ENCODE data around the gene CD180. TPM values are rescaled to one million over a fixed set of nuclear protein-coding genes. Genes with fewer than 3 reads are reported as not detected.

The CD180 gene
- total RNA-seq, 2 experiments from 2014 or later = 0.07 to 0.21 TPM

GRCh38 chr5:67154556-67155206 lies 41.9 kb downstream of the CD180 start:
- POLR2A ChIA-PET = no interaction called here

DNA sequence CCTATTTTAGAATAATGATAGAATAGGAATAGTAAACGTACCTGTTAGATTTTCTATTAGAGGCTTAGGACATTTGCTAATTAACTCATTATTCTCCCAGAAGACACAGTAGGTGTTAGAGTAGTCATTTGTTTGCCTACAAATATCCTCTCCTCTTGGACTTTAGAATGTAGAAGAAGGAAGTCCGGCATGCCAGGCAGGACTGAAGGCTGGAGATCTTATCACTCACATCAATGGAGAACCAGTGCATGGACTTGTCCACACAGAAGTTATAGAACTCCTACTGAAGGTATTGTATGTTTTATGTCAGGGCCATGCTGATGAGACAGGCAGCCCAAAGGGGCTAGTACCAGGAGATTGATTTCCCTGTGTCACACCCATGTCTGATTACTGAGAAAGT lies 43.3 kb downstream of the CD180 start:
- H3K4me1 Mint-ChIP-seq (ENCODE audit: low read depth) = peaks cover 12% of the 10 kb centered on the region
- no peaks in the 10 kb centered on the region for H3K27me3 Mint-ChIP-seq
- CTCF ChIA-PET = interaction anchor here (1.1 kb wide), 1 partner anchor 56 kb away, joined by 6 read pairs; no protein-coding TSS in a partner anchor
- intact Hi-C loops (cut with micrococcal nuclease) = no loop called here
- H3K27ac Mint-ChIP-seq = no peak overlapping the region
- H3K4me3 Mint-ChIP-seq = no peak overlapping the region
- POLR2A ChIA-PET = no interaction called here
- peaks cover 25% of the 10 kb centered on the region for H3K36me3 Mint-ChIP-seq
- no peak for DNase-seq
- no peaks in the 10 kb centered on the region for H3K9me3 Mint-ChIP-seq

More at GRCh38 chr5:67154556-67155206, 41.9 kb downstream of the CD180 start:
- Mint-ChIP-seq H3K27ac (no peak overlapping the region), H3K4me3 (no peak overlapping the region), H3K36me3 (peaks cover 20% of the 10 kb centered on the region), H3K4me1 (ENCODE audit: low read depth) (peaks cover 20% of the 10 kb centered on the region), H3K27me3 (no peaks in the 10 kb centered on the region), H3K9me3 (no peaks in the 10 kb centered on the region)
- intact Hi-C loops (cut with micrococcal nuclease) = no loop called here
- no peak for DNase-seq
- CTCF ChIA-PET = interaction anchor here (1.3 to 16.1 kb wide), 4 partner anchors 11 to 143 kb away, joined by 3 to 363 read pairs (median 5); no protein-coding TSS in a partner anchor

DNA sequence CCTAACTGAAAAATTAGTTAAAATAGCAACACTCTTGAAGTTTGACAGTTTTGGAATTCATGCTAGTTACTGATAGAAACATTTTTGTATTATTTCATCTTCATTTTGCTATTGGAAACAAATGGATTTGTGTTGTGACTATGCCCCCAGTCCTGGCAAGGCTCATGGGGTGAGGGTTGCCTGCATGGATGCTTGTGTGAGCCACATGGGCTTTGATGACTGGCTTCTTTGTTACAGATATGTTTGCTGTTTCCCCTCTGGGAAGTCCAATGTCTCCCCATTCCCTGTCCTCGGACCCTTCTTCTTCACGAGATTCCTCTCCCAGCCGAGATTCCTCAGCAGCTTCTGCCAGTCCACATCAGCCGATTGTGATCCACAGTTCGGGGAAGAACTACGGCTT lies 44.2 kb downstream of the CD180 start:
- no peak overlapping the region for H3K27ac Mint-ChIP-seq

DNA sequence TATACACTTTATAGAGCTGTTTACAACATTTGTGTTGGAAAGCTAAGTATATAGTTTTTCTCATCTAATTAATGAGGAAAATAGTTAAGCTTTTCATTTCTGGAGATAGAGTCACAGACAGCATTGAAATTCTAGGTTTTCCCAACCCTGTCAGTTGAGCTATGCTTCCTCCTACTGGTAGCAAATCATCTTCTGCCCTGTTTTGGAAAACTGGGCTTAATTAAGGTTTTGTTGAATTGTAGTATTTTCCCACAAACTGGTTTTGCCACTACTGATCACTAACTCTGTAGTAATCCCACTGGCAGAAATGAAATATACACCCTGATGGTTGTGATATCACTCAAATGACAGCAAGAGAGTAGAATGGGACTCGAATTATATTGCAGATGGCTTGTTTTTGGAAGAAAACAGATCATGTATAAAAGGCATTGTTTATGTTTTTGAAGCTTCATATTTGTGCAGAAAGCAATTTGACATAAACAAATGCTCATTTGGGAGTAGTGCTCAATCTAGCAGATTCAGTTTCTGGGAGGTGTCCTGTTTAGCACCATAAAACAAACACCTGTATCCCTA lies 46.6 kb downstream of the CD180 start:
- H3K4me3 Mint-ChIP-seq = no peak overlapping the region
- peaks cover 30% of the 10 kb centered on the region for H3K36me3 Mint-ChIP-seq
- DNase-seq = no peak
- no peaks in the 10 kb centered on the region for H3K4me1 Mint-ChIP-seq (ENCODE audit: low read depth)
- intact Hi-C loops (cut with micrococcal nuclease) = no loop called here
- H3K27ac Mint-ChIP-seq = no peak overlapping the region
- POLR2A ChIA-PET = interaction anchor here (0.6 kb wide), 1 partner anchor 388 kb away, joined by 3 read pairs; no protein-coding TSS in a partner anchor
- H3K9me3 Mint-ChIP-seq = no peaks in the 10 kb centered on the region
- CTCF ChIA-PET = interaction anchor here (1.5 to 1.7 kb wide), 4 partner anchors 16 to 337 kb away, joined by 3 to 11 read pairs (median 4); no protein-coding TSS in a partner anchor
- no peaks in the 10 kb centered on the region for H3K27me3 Mint-ChIP-seq

More for the DNA sequence above, 44.2 kb downstream of the CD180 start:
- CTCF ChIA-PET = interaction anchor here (1.1 kb wide), 1 partner anchor 56 kb away, joined by 6 read pairs; no protein-coding TSS in a partner anchor
- peaks cover 10% of the 10 kb centered on the region for H3K4me1 Mint-ChIP-seq (ENCODE audit: low read depth)
- H3K27me3 Mint-ChIP-seq = no peaks in the 10 kb centered on the region
- DNase-seq = no peak
- intact Hi-C loops (cut with micrococcal nuclease) = no loop called here
- H3K9me3 Mint-ChIP-seq = no peaks in the 10 kb centered on the region
- POLR2A ChIA-PET = no interaction called here
- peaks cover 25% of the 10 kb centered on the region for H3K36me3 Mint-ChIP-seq
- H3K4me3 Mint-ChIP-seq = no peak overlapping the region

GRCh38 chr5:67149057-67149950 lies 47.3 kb downstream of the CD180 start:
- H3K36me3 Mint-ChIP-seq = peaks cover 37% of the 10 kb centered on the region
- H3K4me3 Mint-ChIP-seq = no peak overlapping the region
- DNase-seq = no peak
- H3K9me3 Mint-ChIP-seq = no peaks in the 10 kb centered on the region
- no peaks in the 10 kb centered on the region for H3K4me1 Mint-ChIP-seq (ENCODE audit: low read depth)
- H3K27ac Mint-ChIP-seq = no peak overlapping the region
- intact Hi-C loops (cut with micrococcal nuclease) = no loop called here
- CTCF ChIA-PET = interaction anchor here (1.5 to 1.7 kb wide), 4 partner anchors 17 to 336 kb away, joined by 3 to 11 read pairs (median 4); no protein-coding TSS in a partner anchor
- H3K27me3 Mint-ChIP-seq = no peaks in the 10 kb centered on the region
- POLR2A ChIA-PET = interaction anchor here (0.6 kb wide), 1 partner anchor 389 kb away, joined by 3 read pairs; no protein-coding TSS in a partner anchor

- POLR2A ChIA-PET = no interaction called here
- Mint-ChIP-seq H3K36me3 (peaks cover 37% of the 10 kb centered on the region), H3K4me1 (ENCODE audit: low read depth) (no peaks in the 10 kb centered on the region), H3K27me3 (no peaks in the 10 kb centered on the region), H3K9me3 (no peaks in the 10 kb centered on the region), H3K27ac (no peak overlapping the region), H3K4me3 (no peak overlapping the region)
- CTCF ChIA-PET = interaction anchor here (1.6 to 2.5 kb wide), 2 partner anchors 9 to 160 kb away, joined by 5 to 9 read pairs; no protein-coding TSS in a partner anchor
- no peak for DNase-seq
- intact Hi-C loops (cut with micrococcal nuclease) = no loop called here
Observed at GRCh38 chr5:67147760-67148159, 48.8 kb downstream of the CD180 start.

DNA sequence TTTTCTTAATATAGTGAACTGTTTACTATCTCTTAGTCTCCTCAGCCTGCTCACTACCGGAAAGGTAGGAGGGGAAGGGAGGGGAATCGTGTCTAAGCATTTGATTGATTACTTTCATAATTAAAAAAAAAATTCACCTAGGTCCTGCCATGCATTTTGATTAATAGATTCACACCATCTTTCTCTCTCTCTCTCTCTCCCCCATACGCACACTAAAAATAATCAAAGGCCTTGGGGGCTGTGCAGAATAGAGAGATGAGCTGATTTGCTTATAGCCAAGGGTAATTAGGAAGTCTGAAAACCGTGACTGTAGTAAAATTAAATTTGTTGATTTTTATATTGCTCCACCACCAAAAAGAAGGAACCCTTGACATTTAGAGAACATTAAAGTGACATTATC lies 49.6 kb downstream of the CD180 start:
- Mint-ChIP-seq H3K4me1 (ENCODE audit: low read depth) (no peaks in the 10 kb centered on the region), H3K9me3 (no peaks in the 10 kb centered on the region), H3K4me3 (no peak overlapping the region), H3K36me3 (peaks cover 44% of the 10 kb centered on the region), H3K27ac (no peak overlapping the region), H3K27me3 (no peaks in the 10 kb centered on the region)
- no peak for DNase-seq
- CTCF ChIA-PET = interaction anchor here (1.6 to 2.5 kb wide), 2 partner anchors 10 to 159 kb away, joined by 5 to 9 read pairs; no protein-coding TSS in a partner anchor
- intact Hi-C loops (cut with micrococcal nuclease) = no loop called here
- POLR2A ChIA-PET = no interaction called here

DNA sequence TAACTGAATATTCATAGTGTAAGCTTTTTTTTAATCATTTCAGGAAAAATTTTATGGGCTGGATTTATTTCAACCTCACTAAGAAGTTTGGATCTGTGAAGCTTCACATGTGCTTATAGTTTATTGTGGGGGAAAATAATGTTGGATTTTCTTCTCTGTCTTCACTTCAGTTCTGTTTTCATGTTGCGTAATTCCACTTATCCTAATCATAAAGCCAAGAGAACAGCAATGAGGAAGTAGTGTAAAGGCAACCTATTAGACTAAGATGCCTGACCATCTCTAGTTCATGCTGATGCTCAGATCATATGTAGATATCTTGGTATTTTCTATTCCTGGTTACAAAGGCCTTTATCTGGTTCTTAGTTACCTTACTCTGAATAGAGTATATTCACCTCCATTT lies 50.0 kb downstream of the CD180 start:
- H3K4me3 Mint-ChIP-seq = no peak overlapping the region
- intact Hi-C loops (cut with micrococcal nuclease) = no loop called here
- H3K9me3 Mint-ChIP-seq = no peaks in the 10 kb centered on the region
- no peak for DNase-seq
- no peaks in the 10 kb centered on the region for H3K4me1 Mint-ChIP-seq (ENCODE audit: low read depth)
- POLR2A ChIA-PET = no interaction called here
- CTCF ChIA-PET = interaction anchor here (1.4 to 2.5 kb wide), 2 partner anchors 10 to 63 kb away, joined by 3 to 9 read pairs; no protein-coding TSS in a partner anchor
- H3K27me3 Mint-ChIP-seq = no peaks in the 10 kb centered on the region
- peaks cover 48% of the 10 kb centered on the region for H3K36me3 Mint-ChIP-seq
- H3K27ac Mint-ChIP-seq = no peak overlapping the region

GRCh38 chr5:67144183-67144639 lies 52.4 kb downstream of the CD180 start:
- CTCF ChIA-PET = no interaction called here
- POLR2A ChIA-PET = no interaction called here
- H3K36me3 Mint-ChIP-seq = peaks cover 32% of the 10 kb centered on the region

DNA sequence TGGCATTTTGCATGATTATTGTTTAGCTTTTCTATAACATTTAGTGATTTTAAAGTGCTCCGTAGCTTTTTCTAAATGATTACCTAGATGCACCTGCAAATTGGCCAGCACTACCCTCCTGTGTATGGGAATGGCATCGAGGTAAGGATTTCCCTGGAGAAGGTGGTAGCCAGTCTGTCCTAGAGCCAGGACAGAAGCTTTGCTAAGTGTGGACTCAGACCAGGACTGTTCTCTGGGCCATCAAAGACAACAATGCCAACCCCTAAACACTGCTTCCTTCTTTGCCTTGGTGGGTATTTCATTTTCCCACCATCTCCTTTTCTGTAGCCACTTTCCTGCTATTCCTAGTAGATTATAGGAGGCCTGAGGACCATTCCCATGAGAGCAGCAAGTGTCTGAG lies 53.0 kb downstream of the CD180 start:
- no peak overlapping the region for H3K27ac Mint-ChIP-seq
- no peaks in the 10 kb centered on the region for H3K4me1 Mint-ChIP-seq (ENCODE audit: low read depth)
- no peaks in the 10 kb centered on the region for H3K27me3 Mint-ChIP-seq
- H3K4me3 Mint-ChIP-seq = no peak overlapping the region
- CTCF ChIA-PET = no interaction called here
- peaks cover 31% of the 10 kb centered on the region for H3K36me3 Mint-ChIP-seq
- intact Hi-C loops (cut with micrococcal nuclease) = no loop called here
- no peaks in the 10 kb centered on the region for H3K9me3 Mint-ChIP-seq
- POLR2A ChIA-PET = no interaction called here
- DNase-seq = no peak

More at GRCh38 chr5:67144183-67144639, 52.4 kb downstream of the CD180 start:
- no peak for DNase-seq
- Mint-ChIP-seq H3K4me3 (no peak overlapping the region), H3K9me3 (no peaks in the 10 kb centered on the region), H3K27me3 (no peaks in the 10 kb centered on the region), H3K4me1 (ENCODE audit: low read depth) (no peaks in the 10 kb centered on the region), H3K27ac (no peak overlapping the region)
- intact Hi-C loops (cut with micrococcal nuclease) = no loop called here

GRCh38 chr5:67142816-67143215 lies 53.8 kb downstream of the CD180 start:
- POLR2A ChIA-PET = no interaction called here
- CTCF ChIA-PET = interaction anchor here (1.3 kb wide), 1 partner anchor 24 kb away, joined by 3 read pairs; no protein-coding TSS in a partner anchor
- H3K9me3 Mint-ChIP-seq = no peaks in the 10 kb centered on the region

DNA sequence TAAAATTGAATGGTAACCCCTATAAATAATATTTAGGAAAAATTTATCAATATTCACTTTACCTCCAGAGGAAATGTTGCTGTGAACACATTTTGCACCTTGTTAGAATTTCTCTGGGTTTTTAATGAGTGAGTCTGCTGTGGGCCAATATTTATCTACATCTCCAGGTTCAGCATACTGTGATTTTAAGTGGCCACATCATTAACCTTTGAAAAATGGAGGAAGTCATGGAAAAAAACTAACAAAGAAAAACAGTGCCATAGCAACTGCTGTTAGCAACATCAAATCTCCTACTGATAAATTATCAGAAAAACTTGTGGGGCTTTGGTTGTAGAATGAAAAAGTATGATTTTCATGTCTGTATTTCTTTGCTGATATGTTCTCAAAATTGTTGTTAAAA lies 55.0 kb downstream of the CD180 start:
- CTCF ChIA-PET = no interaction called here
- POLR2A ChIA-PET = no interaction called here
- intact Hi-C loops (cut with micrococcal nuclease) = no loop called here
- H3K4me3 Mint-ChIP-seq = no peak overlapping the region
- no peaks in the 10 kb centered on the region for H3K4me1 Mint-ChIP-seq (ENCODE audit: low read depth)
- no peaks in the 10 kb centered on the region for H3K9me3 Mint-ChIP-seq
- no peak overlapping the region for H3K27ac Mint-ChIP-seq
- no peaks in the 10 kb centered on the region for H3K27me3 Mint-ChIP-seq
- DNase-seq = no peak
- H3K36me3 Mint-ChIP-seq = peaks cover 40% of the 10 kb centered on the region

More at GRCh38 chr5:67142816-67143215, 53.8 kb downstream of the CD180 start:
- intact Hi-C loops (cut with micrococcal nuclease) = no loop called here
- Mint-ChIP-seq H3K27ac (no peak overlapping the region), H3K27me3 (no peaks in the 10 kb centered on the region), H3K4me1 (ENCODE audit: low read depth) (no peaks in the 10 kb centered on the region), H3K36me3 (peaks cover 37% of the 10 kb centered on the region), H3K4me3 (no peak overlapping the region)
- no peak for DNase-seq

All from activated CD4-positive, alpha-beta memory T cell treated with anti-CD3 and anti-CD28 coated beads for 36 hours (primary cell).